Lower leg skin (tissue), 4 donors: ENCODE results near the gene RAD9B. TPM values are rescaled to one million over a fixed set of nuclear protein-coding genes. Genes with fewer than 3 reads are reported as not detected.

Experiments used
- DNase-seq, 2 donors: peaks; one replicate each; pipeline ENCODE4 v3.0.0-alpha.2; 2019; ENCODE audit warnings: low spot score in 2 of 2
- H3K4me3 ChIP-seq: fragments of 200-600 bp; sonication (generic); 2 replicates; pipeline ENCODE4 v1.5.1; 2017; ENCODE audit warnings: mild to moderate bottlenecking, low read depth; ENCODE audit not compliant: poor library complexity, severe bottlenecking
- CTCF ChIP-seq, 3 donors: fragments of 450-650 bp; IDR thresholded peaks; one replicate each; pipeline ENCODE4 v1.5.1; 2016; ENCODE audit warnings: antibody characterized with exemption in 3 of 3, mild to moderate bottlenecking in 3 of 3, moderate library complexity in 2 of 3
- POLR2A ChIP-seq, 2 donors: fragments of 450-650 bp; IDR thresholded peaks; one replicate each; pipeline ENCODE4 v1.6.1; 2016 to 2017; ENCODE audit warnings: antibody characterized with exemption in 2 of 2, mild to moderate bottlenecking in 1 of 2, moderate library complexity in 1 of 2
- WGBS, 2 donors: methylation state at CpG; one replicate each; pipeline ENCODE4 v1.1.5; 2018; 5-methylcytosine and 5-hydroxymethylcytosine counted together
- intact Hi-C: fragments of 100-400 bp; cut with DNase I; formaldehyde crosslinking; loops from one replicate; pipeline ENCODE4 v1.15.0; 2023; ENCODE audit warnings: low total_unique reads
- total RNA-seq, 4 donors: library from RNA; depleted of rRNA; stranded (reverse); fragments of >200 nt; gene quantifications; one replicate each; pipeline ENCODE4 v1.1.0, GENCODE V29; 2016

The RAD9B gene
- total RNA-seq, 4 donors from 2014 or later, result 0.49 to 1.0 (median 0.63) TPM; not detected in 1

GRCh38 chr12:110466791-110467190 lies 35.3 kb upstream of the RAD9B start:
- no peak for DNase-seq
- WGBS, 2 donors, result 43 to 47% methylated on average over 5 of the region's 5 CpGs
- no peak for TF ChIP-seq CTCF (IDR thresholded peaks at IDR 0.05)
- no peak for TF ChIP-seq POLR2A (IDR thresholded peaks at IDR 0.05)
- H3K4me3 ChIP-seq, result no peak overlapping the region
- intact Hi-C loops, result loop anchor here (10.0 kb wide), 1 partner anchor 138 kb away; no protein-coding TSS in a partner anchor

GRCh38 chr12:110467847-110468213 lies 34.3 kb upstream of the RAD9B start:
- 0 to 1% methylated on average over 15 of the region's 15 CpGs for WGBS, 2 donors

GRCh38 chr12:110468214-110469048 lies 33.7 kb upstream of the RAD9B start, which contains the start of the genes FAM216A and GPN3:
TSS of gene FAM216A (plus strand) at chr12:110468845. CDS start at chr12:110468876, 31 bp downstream.
TSS of gene GPN3 (minus strand) at chr12:110468257. CDS start at chr12:110468203, 54 bp downstream.
- DNase-seq, result peak; percentile 97 to 99
- no peak for TF ChIP-seq POLR2A (IDR thresholded peaks at IDR 0.05)
- no peak for TF ChIP-seq CTCF (IDR thresholded peaks at IDR 0.05)
- H3K4me3 ChIP-seq, result peak within 1 kb of the TSS; percentile 53
- 0% methylated on average over 77 to 78 of the region's 78 CpGs for WGBS, 2 donors
- intact Hi-C loops, result loop anchor here (10.0 kb wide), 1 partner anchor 136 kb away; no protein-coding TSS in a partner anchor

More at GRCh38 chr12:110467847-110468213, 34.3 kb upstream of the RAD9B start:
- intact Hi-C loops, result loop anchor here (10.0 kb wide), 1 partner anchor 137 kb away; no protein-coding TSS in a partner anchor
- DNase-seq, result no peak
- TF ChIP-seq POLR2A (IDR thresholded peaks at IDR 0.05), result no peak
- no peak for TF ChIP-seq CTCF (IDR thresholded peaks at IDR 0.05)
- peak overlapping the region; percentile 53 for H3K4me3 ChIP-seq

- DNase-seq, result no peak
- no peak overlapping the region for H3K4me3 ChIP-seq
- intact Hi-C loops, result no loop called here
- TF ChIP-seq POLR2A (IDR thresholded peaks at IDR 0.05) (no peak), CTCF (IDR thresholded peaks at IDR 0.05) (no peak)
- WGBS, 2 donors, result 95 to 99% methylated on average over 7 of the region's 7 CpGs
Observed at GRCh38 chr12:110475426-110475825, 26.7 kb upstream of the RAD9B start.

GRCh38 chr12:110498984-110499706 lies 3.0 kb upstream of the RAD9B start:
- no peak for DNase-seq
- TF ChIP-seq CTCF (IDR thresholded peaks at IDR 0.05) (no peak), POLR2A (IDR thresholded peaks at IDR 0.05) (no peak)
- no peak overlapping the region for H3K4me3 ChIP-seq
- intact Hi-C loops, result no loop called here
- WGBS, 2 donors, result 42 to 45% methylated on average over 4 of the region's 4 CpGs
